ENCODE results near the gene ERAP2.
A peak's percentile ranks its signal among the peaks of the same experiment; 100 is the strongest.

Gene ERAP2

DNA sequence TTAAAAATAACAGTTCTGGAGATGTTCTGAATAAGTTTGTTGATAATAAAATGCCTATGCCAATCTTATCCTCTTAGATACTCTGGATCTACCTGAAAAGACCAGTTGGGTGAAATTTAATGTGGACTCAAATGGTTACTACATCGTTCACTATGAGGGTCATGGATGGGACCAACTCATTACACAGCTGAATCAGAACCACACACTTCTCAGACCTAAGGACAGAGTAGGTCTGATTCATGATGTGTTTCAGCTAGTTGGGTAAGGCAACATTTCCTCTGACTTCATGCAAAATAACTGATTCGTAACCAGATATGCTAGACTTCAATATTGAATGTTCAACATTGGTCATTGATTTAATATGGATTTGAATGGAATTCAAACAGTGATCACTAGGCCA, 27.0 kb downstream of the ERAP2 start:
- TF ChIP-seq, protein P1, sequence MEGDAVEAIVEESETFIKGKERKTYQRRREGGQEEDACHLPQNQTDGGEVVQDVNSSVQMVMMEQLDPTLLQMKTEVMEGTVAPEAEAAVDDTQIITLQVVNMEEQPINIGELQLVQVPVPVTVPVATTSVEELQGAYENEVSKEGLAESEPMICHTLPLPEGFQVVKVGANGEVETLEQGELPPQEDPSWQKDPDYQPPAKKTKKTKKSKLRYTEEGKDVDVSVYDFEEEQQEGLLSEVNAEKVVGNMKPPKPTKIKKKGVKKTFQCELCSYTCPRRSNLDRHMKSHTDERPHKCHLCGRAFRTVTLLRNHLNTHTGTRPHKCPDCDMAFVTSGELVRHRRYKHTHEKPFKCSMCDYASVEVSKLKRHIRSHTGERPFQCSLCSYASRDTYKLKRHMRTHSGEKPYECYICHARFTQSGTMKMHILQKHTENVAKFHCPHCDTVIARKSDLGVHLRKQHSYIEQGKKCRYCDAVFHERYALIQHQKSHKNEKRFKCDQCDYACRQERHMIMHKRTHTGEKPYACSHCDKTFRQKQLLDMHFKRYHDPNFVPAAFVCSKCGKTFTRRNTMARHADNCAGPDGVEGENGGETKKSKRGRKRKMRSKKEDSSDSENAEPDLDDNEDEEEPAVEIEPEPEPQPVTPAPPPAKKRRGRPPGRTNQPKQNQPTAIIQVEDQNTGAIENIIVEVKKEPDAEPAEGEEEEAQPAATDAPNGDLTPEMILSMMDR (IDR thresholded peaks at IDR 0.05; ENCODE audit: low read depth, low read length, missing control alignments) = no peak
- H3K27me3 ChIP-seq (replicated peaks) = no peaks in the 10 kb centered on the region
- peaks cover 8% of the 10 kb centered on the region for H3K36me3 ChIP-seq (replicated peaks)
- H3K27ac ChIP-seq = no peak overlapping the region
- in situ Hi-C loops (cut with HindIII; ENCODE audit: low pct_ligation_motif_present, low sequenced_read_pairs) = no loop called here
- H3K4me3 ChIP-seq (ENCODE audit: low read depth, low read length) = no peak overlapping the region
- no peak for DNase-seq

DNA sequence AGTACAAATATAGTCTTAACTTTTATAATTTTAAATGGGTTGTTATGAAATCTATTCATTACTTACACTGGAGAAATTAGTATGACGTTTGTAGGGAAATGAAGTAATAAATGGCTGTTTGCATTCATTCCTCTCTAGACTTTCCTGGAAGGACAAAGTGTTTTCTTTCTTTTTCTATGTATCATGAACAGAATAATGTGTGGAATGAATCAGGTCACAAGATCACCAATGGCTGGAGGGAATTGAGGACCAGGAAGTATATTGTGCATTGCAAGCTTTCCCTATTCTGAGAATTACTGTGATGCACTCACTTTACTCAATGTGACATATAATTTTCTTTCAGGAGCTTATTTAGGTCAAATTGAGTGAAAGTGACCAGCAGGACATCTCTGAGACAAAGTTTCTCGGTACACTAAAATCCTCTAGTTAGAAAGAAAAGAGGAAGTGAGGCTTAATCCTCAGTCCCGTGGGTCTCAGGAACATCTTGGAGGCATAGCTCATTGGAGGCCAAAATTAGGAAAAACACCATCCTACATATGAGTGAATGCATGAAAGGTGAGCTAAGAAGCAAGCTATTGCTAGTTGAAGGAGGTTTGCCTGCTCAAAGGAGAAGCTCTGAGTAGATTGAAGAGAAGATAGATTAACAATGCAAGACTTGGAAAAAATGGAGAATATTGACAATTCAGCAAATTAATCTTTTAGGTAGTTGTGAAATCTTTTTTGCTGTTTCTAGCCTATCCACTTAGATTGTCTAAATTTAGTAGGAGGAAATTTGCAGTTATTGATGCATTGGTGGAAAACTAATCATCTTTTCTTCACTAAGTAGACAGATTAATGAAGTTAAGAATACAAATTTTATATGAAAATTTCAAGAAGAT, 28.0 kb downstream of the ERAP2 start:
- Histone ChIP-seq H3K4me3 (ENCODE audit: low read depth, low read length) (no peak overlapping the region), H3K27ac (no peak overlapping the region), H3K27me3 (replicated peaks) (no peaks in the 10 kb centered on the region), H3K36me3 (replicated peaks) (peaks cover 8% of the 10 kb centered on the region)
- TF ChIP-seq, protein P1 (IDR thresholded peaks at IDR 0.05; ENCODE audit: low read depth, low read length, missing control alignments) = no peak
- in situ Hi-C loops (cut with HindIII; ENCODE audit: low pct_ligation_motif_present, low sequenced_read_pairs) = no loop called here
- DNase-seq = peak; percentile 32

DNA sequence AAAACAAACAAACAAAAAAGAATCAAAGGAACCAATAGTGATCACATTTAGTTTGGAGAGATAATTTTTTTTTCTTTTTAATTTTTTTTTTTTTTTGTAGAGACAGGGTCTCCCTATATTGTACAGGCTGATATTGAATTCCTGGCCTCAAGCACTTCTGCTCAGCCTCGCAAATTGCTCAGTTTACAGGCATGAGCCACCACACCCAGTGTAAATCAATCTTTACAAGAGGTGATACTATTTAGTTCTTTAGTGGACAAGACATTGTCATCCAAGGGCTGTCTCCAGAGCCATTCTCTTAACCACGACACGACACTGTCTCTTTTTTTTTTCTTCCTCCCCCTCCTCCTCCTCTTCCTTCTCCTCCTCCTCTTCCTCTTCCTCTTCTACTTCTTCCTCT, 29.6 kb downstream of the ERAP2 start:
- in situ Hi-C loops (cut with HindIII; ENCODE audit: low pct_ligation_motif_present, low sequenced_read_pairs) = no loop called here
- DNase-seq = no peak
- H3K4me3 ChIP-seq (ENCODE audit: low read depth, low read length) = no peak overlapping the region
- peaks cover 13% of the 10 kb centered on the region for H3K36me3 ChIP-seq (replicated peaks)
- no peak overlapping the region for H3K27ac ChIP-seq
- TF ChIP-seq, protein P1 (IDR thresholded peaks at IDR 0.05; ENCODE audit: low read depth, low read length, missing control alignments) = no peak
- no peaks in the 10 kb centered on the region for H3K27me3 ChIP-seq (replicated peaks)

DNA sequence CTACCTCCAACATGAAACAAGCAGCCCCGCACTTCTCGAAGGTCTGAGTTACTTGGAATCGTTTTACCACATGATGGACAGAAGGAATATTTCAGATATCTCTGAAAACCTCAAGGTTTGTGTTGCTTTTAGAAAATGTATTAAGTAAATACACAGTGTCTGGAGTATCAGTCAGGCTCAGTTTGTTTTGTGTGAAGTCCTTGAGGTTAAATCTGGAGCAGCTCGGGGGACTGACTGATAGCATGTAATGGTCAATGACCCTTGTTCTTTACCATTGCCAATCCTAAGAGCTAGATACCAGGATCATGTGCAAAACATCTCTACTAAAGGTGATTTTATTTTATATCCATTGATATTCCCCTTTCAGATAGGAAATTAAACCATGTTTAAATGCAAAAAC, 32.7 kb downstream of the ERAP2 start:
- in situ Hi-C loops (cut with HindIII; ENCODE audit: low pct_ligation_motif_present, low sequenced_read_pairs) = no loop called here
- TF ChIP-seq, protein P1 (IDR thresholded peaks at IDR 0.05; ENCODE audit: low read depth, low read length, missing control alignments) = no peak
- peaks cover 10% of the 10 kb centered on the region for H3K36me3 ChIP-seq (replicated peaks)
- no peak overlapping the region for H3K27ac ChIP-seq
- H3K4me3 ChIP-seq (ENCODE audit: low read depth, low read length) = no peak overlapping the region
- no peaks in the 10 kb centered on the region for H3K27me3 ChIP-seq (replicated peaks)
- DNase-seq = no peak

DNA sequence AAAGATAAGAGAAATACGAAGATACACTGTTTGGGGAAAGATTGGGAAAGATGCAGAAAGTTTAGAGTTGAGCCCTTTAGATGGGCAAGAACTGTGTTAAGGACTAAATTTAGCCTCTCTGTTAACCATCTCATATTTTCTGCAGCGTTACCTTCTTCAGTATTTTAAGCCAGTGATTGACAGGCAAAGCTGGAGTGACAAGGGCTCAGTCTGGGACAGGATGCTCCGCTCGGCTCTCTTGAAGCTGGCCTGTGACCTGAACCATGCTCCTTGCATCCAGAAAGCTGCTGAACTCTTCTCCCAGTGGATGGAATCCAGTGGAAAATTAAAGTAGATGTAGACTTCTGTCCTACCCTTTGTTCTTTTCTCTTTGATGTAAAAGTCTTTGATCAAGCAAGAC, 33.1 kb downstream of the ERAP2 start:
- Histone ChIP-seq H3K27me3 (replicated peaks) (no peaks in the 10 kb centered on the region), H3K4me3 (ENCODE audit: low read depth, low read length) (no peak overlapping the region), H3K27ac (no peak overlapping the region), H3K36me3 (replicated peaks) (peaks cover 10% of the 10 kb centered on the region)
- in situ Hi-C loops (cut with HindIII; ENCODE audit: low pct_ligation_motif_present, low sequenced_read_pairs) = no loop called here
- DNase-seq = no peak
- TF ChIP-seq, protein P1 (IDR thresholded peaks at IDR 0.05; ENCODE audit: low read depth, low read length, missing control alignments) = no peak
